ENCODE results near the gene NOTCH2.

- TF ChIP-seq CTCF (IDR thresholded peaks at IDR 0.05; ENCODE audit: low read depth, low read length, missing input control) (no peak), RAD21 (IDR thresholded peaks at IDR 0.05) (no peak), YY1 (IDR thresholded peaks at IDR 0.05) (no peak)
Observed at GRCh38 chr1:119952496-119952895, 117.0 kb downstream of the NOTCH2 start.
